ENCODE results near the gene SLC22A23.

DNA sequence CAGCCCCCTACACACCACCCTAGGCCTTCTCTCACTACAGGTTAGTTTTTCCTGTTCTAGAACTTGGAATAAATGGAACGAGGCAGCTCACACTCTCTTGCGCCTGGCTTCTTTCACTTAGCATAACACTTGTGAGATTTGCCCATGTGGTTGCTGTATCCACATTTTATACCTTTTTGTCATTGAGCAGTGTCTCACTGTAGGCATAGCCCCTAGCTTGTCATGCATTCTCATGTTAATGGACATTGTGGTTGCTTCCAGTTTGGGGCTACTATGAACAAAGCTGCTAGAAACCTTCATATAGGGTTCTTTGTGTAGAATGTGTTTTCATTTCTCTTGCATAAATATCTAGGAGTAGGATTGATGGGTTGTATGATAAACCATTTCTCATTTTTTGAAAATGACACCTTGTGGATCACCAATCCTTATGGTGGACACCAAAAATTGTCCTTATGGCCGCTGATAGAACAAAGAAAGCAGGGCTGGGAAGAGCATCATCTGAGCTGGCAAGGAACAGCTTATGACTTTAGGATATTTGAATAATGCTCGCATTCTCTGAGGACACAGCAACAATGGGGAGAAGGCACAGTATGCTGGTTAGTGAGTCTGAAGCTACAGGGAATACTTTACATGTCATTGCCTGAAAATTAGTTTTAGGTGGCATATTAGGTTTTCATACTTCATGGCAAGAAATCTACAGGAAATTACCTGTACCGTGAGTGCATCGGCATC lies 9.8 kb upstream of the SLC22A23 start:
- TF ChIP-seq, protein P1, sequence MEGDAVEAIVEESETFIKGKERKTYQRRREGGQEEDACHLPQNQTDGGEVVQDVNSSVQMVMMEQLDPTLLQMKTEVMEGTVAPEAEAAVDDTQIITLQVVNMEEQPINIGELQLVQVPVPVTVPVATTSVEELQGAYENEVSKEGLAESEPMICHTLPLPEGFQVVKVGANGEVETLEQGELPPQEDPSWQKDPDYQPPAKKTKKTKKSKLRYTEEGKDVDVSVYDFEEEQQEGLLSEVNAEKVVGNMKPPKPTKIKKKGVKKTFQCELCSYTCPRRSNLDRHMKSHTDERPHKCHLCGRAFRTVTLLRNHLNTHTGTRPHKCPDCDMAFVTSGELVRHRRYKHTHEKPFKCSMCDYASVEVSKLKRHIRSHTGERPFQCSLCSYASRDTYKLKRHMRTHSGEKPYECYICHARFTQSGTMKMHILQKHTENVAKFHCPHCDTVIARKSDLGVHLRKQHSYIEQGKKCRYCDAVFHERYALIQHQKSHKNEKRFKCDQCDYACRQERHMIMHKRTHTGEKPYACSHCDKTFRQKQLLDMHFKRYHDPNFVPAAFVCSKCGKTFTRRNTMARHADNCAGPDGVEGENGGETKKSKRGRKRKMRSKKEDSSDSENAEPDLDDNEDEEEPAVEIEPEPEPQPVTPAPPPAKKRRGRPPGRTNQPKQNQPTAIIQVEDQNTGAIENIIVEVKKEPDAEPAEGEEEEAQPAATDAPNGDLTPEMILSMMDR (tag by site-specific recombination; IDR thresholded peaks at IDR 0.05): no peak
- TF ChIP-seq, protein P2, sequence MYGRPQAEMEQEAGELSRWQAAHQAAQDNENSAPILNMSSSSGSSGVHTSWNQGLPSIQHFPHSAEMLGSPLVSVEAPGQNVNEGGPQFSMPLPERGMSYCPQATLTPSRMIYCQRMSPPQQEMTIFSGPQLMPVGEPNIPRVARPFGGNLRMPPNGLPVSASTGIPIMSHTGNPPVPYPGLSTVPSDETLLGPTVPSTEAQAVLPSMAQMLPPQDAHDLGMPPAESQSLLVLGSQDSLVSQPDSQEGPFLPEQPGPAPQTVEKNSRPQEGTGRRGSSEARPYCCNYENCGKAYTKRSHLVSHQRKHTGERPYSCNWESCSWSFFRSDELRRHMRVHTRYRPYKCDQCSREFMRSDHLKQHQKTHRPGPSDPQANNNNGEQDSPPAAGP (tag by site-specific recombination; IDR thresholded peaks at IDR 0.05): no peak
- TF ChIP-seq ZNF747 (tag by site-specific recombination; IDR thresholded peaks at IDR 0.05): no peak
- no peak for TF ChIP-seq RBAK (tag by site-specific recombination; IDR thresholded peaks at IDR 0.05)
- TF ChIP-seq ZBTB17 (tag by site-specific recombination; IDR thresholded peaks at IDR 0.05): no peak
- no peak for TF ChIP-seq SETDB1 (IDR thresholded peaks at IDR 0.05; ENCODE audit: insufficient read length, low read length)
- TF ChIP-seq MYNN (tag by site-specific recombination; IDR thresholded peaks at IDR 0.05; ENCODE audit: borderline replicate concordance): no peak
- TF ChIP-seq, protein P3, sequence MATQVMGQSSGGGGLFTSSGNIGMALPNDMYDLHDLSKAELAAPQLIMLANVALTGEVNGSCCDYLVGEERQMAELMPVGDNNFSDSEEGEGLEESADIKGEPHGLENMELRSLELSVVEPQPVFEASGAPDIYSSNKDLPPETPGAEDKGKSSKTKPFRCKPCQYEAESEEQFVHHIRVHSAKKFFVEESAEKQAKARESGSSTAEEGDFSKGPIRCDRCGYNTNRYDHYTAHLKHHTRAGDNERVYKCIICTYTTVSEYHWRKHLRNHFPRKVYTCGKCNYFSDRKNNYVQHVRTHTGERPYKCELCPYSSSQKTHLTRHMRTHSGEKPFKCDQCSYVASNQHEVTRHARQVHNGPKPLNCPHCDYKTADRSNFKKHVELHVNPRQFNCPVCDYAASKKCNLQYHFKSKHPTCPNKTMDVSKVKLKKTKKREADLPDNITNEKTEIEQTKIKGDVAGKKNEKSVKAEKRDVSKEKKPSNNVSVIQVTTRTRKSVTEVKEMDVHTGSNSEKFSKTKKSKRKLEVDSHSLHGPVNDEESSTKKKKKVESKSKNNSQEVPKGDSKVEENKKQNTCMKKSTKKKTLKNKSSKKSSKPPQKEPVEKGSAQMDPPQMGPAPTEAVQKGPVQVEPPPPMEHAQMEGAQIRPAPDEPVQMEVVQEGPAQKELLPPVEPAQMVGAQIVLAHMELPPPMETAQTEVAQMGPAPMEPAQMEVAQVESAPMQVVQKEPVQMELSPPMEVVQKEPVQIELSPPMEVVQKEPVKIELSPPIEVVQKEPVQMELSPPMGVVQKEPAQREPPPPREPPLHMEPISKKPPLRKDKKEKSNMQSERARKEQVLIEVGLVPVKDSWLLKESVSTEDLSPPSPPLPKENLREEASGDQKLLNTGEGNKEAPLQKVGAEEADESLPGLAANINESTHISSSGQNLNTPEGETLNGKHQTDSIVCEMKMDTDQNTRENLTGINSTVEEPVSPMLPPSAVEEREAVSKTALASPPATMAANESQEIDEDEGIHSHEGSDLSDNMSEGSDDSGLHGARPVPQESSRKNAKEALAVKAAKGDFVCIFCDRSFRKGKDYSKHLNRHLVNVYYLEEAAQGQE (tag by site-specific recombination; IDR thresholded peaks at IDR 0.05): no peak
- TF ChIP-seq ZBTB20 (tag by site-specific recombination; IDR thresholded peaks at IDR 0.05): no peak
- TF ChIP-seq HOXA7 (CRISPR knock-in tag; IDR thresholded peaks at IDR 0.05; ENCODE audit: borderline replicate concordance): no peak
- TF ChIP-seq, protein P4, sequence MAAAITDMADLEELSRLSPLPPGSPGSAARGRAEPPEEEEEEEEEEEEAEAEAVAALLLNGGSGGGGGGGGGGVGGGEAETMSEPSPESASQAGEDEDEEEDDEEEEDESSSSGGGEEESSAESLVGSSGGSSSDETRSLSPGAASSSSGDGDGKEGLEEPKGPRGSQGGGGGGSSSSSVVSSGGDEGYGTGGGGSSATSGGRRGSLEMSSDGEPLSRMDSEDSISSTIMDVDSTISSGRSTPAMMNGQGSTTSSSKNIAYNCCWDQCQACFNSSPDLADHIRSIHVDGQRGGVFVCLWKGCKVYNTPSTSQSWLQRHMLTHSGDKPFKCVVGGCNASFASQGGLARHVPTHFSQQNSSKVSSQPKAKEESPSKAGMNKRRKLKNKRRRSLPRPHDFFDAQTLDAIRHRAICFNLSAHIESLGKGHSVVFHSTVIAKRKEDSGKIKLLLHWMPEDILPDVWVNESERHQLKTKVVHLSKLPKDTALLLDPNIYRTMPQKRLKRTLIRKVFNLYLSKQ (tag by site-specific recombination; IDR thresholded peaks at IDR 0.05; ENCODE audit: borderline replicate concordance): no peak
- no peak for TF ChIP-seq ZNF138 (tag by site-specific recombination; IDR thresholded peaks at IDR 0.05; ENCODE audit: borderline replicate concordance)
- TF ChIP-seq, protein P5, sequence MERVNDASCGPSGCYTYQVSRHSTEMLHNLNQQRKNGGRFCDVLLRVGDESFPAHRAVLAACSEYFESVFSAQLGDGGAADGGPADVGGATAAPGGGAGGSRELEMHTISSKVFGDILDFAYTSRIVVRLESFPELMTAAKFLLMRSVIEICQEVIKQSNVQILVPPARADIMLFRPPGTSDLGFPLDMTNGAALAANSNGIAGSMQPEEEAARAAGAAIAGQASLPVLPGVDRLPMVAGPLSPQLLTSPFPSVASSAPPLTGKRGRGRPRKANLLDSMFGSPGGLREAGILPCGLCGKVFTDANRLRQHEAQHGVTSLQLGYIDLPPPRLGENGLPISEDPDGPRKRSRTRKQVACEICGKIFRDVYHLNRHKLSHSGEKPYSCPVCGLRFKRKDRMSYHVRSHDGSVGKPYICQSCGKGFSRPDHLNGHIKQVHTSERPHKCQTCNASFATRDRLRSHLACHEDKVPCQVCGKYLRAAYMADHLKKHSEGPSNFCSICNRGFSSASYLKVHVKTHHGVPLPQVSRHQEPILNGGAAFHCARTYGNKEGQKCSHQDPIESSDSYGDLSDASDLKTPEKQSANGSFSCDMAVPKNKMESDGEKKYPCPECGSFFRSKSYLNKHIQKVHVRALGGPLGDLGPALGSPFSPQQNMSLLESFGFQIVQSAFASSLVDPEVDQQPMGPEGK (tag by site-specific recombination; IDR thresholded peaks at IDR 0.05): no peak
- no peak for TF ChIP-seq ZNF629 (tag by site-specific recombination; IDR thresholded peaks at IDR 0.05)
